HG03571 (cell line): ENCODE data around the gene PARD3B.

Experiments used
- ATAC-seq: cut with Tn5 transposase; IDR thresholded peaks from one replicate; pipeline ENCODE4 v1.9.1; 2021; ENCODE audit not compliant: unreplicated experiment

Gene PARD3B

DNA sequence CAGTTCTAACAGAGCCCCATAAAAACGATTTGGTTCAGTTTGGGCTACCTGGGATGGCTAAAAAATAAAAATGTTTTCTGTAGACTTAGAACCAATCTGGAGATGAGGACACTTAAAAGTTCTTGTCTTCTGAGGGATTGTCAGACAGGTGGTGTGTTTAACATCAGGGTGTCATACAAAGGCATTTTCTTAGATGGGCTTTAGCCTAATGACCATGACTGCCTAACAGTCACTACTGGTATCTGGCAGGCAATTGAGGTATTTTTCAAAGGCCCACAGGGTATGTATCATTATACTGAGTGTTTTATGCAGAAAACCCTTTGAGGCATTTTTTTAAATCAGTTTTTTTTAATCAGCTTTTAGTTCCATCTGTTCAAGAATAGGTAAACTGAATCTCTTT is 341.4 kb downstream of the PARD3B start:
- ATAC-seq, result no peak

DNA sequence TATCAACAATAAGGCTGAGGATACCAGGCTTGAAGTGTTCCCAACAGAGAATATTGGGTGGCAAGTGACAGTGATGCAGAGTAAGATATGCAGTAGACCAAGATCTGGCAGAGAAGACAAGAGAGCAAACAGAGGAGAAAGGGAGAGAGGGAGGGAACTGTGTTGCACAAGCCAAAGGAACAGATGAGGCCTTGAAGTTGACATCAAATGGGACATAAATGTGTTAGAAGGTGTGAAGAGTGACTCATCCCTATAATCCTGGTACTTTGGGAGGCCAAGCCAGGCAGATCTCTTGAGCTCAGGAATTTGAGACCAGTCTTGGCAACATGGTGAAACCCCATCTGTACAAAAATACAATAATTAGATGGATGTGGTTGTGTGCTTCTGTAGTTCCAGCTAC is 342.9 kb downstream of the PARD3B start:
- ATAC-seq, result no peak

DNA sequence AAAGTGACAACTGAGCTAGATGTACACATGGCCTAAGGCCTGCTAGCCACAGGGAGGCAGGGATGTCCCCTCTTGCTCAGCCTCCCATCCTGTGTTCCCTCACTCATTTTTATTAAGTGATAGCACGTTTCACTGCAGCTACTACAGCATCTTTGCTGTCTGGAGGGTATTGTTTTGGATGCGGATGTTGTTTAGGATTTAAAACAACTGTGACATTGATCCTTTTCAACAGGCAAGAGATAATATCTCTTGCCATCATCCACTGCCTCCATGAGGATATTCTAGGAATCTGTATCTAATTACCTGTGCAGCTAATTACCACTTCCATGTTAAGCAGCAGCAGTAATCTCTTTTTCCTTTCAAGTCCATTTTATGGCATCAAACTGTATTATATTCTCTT is 345.4 kb downstream of the PARD3B start:
- ATAC-seq, result no peak

DNA sequence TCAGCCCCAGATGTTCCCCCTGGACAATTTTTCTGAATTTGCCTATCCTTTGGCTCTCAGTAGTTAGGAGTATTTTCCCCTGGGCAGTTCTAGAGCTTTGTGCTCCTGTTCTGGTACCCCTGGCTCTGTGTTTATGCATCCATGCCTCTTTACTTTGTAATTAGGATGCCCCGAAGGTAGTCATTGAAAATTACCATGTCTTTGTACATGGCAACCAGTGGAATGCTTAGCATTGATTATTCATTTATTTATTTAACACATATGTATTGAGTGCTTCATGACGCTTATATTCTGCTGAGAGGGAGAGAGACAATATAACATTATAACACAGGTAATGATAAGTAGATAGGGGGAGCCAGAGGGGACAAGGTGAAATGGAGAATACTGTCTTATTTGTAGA is 346.5 kb downstream of the PARD3B start:
- ATAC-seq, result no peak

DNA sequence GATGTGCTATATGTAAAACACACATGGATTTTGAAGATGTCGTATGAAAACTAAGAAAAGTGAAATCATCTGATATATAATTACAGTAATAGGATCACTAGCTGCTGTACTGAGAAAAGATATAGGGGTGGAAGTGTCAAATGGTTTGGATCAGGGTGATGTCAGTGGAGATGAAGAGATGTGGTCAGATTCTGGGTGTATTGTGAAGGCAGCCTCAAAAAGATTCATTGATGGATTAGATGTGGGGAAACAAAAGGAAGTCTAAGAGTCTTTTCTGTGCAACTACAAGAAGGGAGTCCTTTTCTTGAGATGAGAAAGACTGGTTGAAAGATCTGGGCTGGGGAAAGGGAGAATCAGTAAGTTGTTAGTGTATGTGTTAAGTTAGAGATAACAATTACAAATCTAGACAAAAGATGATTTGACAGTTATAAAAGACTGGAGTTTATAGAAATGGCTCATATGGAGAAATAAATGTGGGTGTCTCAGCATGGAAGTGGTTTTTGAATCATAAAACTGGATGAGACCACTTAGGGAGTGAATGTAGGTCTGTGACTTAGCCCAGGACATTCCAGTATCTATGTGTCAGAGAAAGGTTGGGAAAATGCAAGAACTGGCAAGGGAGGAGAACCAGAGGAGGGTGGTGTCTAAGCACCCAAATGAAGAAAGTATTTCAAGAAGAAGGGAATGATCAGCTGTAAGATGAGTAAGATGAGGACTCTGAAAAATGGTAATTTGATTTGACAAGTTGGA is 347.4 kb downstream of the PARD3B start:
- no peak for ATAC-seq

DNA sequence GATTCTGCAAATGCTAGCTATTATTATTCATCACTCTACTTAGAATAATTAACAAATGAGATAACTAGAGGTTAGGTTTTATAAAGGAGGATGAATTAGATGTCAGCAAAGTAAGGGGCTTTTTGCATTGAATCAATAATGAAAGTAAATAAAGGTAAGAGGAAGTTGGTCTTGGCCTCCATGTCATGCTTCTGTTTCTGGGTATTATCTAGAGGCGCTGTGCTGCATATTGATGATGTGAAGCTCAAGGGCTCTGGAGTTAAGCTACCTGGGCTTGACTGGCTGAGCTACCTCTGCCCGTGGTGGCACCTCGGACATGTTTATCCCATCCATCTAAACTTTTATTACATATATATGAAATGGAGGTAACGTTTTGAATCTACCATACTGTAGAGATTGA is 350.9 kb downstream of the PARD3B start:
- ATAC-seq, result no peak

DNA sequence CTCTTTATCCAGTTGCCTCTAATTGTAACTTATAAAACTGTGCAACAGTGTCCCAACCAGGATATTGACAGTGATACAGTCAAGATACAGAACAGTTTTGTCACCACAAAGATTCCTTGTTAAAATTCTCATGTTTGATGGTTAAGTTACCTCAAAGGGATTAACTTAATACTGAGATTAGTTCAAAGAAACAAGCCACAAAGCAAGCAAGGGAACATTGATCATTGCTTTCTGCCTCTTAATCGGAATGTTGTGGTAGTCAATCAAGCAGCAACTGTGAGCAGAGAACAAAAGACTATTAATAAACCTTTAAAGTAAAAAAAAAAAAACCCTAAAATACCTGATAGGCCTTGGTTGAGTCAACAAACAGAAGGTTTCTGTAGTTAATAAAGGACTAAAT is 352.3 kb downstream of the PARD3B start:
- ATAC-seq, result no peak

DNA sequence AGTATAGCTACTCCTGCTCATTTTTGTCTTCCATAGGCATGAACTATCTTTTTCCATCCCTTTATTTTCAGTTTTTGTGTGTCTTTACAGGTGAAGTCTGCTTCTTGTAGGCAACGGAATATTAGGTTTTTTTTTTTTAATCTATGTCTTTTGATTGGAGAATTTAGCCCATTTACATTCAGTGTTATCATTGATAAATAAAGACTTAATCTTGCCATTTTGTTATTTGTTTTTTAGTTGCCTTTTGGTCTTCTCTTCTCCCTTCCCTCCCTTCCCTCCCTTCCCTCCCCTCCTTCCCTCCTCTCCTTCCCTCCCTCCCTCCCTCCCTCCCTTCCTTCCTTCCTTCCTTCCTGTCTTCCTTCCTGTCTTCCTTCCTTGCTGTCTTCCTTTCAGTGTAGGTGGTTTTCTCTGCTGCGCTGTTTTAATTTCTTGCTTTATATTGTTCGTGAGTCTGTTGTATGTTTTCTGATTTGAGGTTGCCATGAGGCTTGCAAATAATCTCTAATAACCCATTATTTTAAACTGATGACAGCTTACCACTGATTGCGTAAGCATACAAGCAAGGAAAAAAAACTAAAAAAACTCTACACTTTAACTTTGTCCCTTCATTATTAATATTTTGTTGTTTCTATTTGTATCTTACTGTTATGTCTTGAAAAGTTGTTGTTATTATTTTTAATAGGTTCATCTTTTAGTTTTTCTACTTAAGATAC is 353.8 kb downstream of the PARD3B start:
- ATAC-seq, result no peak

DNA sequence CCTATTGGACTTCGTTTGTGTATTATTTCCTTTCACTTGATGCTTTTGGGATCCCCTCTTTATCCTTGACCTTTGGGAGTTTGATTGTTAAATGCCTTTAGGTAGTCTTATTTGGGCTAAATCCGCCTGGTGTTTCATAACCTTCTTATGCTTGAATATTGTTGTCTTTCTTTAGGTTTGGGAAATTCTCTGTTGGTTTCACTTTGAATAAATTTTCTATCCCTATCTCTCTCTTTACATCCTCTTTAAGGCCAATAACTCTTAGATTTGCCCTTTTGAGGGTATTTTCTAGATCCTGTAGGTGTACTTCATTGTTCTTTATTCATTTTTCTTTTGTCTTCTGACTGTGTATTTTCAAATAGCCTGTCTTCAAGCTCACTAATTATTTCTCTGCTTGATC is 354.7 kb downstream of the PARD3B start:
- ATAC-seq, result peak; percentile 51

DNA sequence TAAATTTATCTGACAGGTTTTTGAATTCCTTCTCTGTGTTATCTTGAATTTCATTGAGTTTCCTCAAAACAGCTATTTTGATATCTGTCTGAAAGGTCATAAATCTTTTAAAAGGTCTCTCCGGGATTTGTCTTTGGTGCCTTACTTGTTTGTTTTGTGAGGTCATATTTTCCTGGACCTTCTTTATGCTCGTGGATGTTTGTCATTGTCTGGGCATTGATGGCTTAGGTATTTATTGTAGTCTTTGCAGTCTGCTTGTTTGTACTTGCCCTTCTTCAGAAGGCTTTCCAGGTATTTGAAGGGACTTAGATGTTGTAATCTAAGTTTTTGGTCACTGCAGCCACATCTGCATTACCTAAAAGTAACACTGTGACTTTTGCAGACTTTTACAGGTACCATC is 355.2 kb downstream of the PARD3B start:
- ATAC-seq, result no peak

DNA sequence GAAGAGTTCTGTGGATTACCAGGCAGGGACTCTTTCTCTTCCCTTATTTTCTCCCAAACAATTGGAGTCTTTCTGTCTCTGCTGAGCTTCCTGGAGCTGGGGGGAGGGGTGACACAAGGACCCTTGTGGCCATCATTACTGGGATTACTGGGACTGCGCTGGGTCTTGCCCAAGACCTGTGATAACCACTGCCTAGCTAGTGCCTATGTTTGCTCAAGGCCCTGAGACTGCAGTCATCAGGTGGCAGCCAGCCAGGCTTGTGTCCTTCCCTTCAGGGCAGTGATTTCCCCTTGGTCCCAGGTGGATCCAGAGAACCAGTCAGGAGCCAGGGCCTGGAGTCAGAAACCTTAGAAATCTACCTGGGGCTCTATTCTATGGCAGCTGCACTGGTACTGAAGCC is 355.6 kb downstream of the PARD3B start:
- ATAC-seq, result no peak

DNA sequence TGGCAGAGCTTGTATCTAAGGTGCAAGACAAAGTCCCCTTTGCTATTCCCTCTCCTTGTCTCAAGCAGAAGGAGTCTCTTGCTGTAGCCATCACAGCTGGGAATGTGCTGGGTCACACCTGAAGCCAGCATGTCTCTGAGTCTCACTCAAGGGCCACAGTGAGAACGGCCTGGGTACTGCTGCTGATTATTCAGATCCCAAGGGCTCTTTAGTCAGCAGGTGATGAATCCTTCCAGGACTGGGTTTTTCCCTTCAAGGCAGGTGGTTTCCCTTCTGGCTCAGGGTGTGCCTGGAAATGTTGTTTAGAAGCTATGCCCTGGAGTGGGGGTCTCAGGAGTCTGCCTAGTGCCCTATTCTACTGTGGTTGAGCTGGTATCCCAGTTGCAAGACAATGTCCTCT is 356.3 kb downstream of the PARD3B start:
- ATAC-seq, result no peak

DNA sequence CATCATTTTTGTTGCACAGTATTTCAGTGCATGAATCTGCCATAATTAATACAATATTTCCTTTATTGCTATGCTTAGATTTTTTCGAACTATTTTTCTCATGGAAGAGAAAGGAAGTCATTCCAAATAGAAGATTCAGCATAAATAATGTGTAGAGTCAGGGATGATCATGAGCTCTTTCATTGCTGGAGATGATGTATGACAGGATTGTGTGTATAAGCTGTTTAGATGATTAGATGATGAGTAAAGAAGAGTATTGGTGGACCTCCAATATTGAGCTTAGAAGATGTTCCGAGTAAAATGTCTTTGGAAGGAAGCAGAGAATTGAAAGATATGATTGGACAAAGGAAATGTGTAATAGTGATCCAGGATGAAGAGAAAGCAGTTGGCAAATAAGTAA is 364.5 kb downstream of the PARD3B start:
- ATAC-seq, result no peak

DNA sequence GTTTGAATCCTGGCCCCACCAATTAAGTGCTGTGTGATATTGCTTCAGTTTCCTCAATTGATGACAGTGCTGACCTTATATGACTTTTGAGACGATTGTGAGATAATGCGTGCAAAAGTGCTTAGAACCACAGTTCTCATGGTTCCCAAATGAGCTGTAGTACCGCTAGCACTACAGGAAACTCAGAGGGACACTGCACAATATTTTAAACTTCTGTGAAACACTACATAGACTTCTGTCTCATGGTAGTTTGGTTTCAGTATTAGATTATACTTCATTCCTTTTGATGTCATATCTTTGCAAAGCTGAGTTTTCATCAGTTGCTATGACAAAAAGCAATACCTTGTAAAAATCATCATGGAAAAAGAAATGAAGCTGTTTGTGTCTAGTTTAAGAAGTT is 368.0 kb downstream of the PARD3B start:
- ATAC-seq, result no peak

DNA sequence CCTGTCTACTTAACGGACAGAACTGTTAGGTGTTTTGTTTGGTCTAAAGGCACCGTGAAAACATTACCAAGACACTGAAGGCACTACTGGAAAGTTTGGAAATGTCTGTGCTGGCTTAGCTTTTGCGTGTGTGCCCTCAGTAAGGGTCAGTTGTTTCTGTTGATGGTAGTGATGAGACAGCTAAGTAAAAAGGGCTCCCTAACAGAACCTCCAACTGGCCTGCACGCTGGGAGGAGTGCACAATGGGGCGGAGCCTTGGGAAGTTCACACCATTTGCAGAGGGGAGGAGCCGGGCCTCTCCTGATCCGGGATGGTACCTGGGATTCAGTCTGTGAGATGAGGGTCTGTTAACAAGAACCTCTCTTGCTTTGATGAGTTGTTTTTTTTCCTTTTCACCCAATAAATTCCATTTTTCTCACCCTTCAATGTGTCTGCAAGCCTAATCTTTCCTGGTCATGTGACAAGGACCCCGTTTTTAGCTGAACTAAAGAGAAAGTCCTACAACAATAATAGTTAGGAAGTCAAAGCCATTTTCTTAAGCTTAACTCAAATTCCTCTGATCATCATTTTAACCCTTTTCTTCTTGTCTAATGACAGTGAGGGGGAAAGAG is 368.7 kb downstream of the PARD3B start:
- no peak for ATAC-seq

DNA sequence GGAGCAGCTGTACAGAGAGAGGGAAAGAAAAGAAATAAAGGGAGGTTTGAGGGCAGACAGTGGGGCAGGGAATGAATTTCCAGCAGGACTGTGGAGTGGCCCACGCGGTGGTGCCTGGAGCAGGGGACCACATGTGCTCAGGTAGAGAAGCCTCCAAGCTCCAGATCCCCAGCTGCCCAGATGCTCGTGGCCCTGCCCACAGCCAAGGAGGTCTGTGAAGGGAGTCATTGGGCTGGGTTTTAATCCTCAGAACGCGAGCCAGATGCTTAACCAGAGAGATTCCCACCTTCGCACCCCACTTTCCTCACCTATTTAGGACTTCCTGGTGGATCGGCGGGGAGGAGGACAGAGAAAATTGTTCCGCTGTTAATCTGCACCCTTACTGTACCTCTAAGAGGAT is 369.4 kb downstream of the PARD3B start:
- ATAC-seq, result no peak

DNA sequence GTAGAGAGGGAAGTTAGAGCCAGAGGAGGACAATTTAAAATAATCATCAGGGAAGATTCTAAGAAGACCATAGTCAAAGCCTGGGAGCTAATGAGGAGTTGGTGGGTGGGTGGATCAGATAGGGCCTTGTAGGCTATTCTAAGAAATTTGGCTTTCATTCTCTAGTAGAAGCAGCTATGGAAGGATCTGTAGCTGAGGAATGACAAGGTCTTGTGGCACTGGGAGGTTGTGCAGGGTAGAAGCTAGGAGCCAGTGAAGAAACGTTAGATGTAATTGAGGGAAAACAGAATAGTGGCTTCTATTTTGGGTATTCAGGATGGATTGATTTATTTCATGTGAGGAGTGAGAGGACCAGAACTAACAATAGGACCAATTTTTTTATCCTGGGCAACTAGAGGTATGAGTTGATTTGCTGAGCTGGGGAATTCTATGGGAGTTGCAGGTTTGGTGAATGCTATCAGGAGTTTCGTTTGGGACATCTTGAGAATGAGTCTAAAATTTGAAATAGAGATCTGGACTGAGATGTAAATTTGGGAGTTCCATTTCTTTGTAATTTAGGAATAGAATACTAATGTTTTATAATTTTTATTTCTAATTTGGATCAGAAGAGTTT is 371.9 kb downstream of the PARD3B start:
- no peak for ATAC-seq

DNA sequence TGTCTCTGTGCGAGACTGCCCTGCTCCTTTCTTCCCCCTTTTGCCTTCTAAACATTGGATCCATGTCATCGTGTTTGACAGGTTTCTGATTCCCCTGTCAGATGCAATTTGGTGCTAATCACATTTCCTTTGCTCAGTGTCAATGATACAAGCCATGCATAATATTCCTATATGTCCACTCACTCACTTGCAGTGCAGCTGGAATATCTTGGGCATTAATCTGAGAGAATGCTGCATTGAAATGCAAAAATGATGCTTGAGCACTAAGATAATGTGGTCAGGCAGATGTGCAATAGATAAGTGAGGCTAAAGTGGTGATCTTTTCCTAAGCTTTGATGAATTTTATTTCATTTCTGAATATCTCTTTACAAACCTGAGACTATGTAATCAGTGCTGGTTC is 375.5 kb downstream of the PARD3B start:
- no peak for ATAC-seq

DNA sequence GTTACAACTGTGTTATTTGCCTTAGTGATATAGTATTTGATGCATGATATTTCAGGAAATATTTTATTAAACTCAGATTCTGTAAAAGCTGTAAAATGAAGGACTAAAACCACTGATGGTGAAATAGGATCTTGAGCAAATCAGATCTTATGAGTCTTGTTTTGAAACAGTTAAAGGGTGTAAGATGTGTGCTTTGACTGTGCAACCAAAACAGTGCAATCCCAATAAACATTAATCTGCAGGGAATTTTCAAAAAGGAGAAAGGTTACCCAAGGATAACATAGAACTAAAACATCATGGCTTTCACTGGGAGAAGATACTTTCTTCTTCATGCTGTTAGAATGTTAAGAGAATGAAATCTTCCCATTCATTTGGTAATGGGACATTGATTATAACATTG is 378.7 kb downstream of the PARD3B start:
- ATAC-seq, result no peak

DNA sequence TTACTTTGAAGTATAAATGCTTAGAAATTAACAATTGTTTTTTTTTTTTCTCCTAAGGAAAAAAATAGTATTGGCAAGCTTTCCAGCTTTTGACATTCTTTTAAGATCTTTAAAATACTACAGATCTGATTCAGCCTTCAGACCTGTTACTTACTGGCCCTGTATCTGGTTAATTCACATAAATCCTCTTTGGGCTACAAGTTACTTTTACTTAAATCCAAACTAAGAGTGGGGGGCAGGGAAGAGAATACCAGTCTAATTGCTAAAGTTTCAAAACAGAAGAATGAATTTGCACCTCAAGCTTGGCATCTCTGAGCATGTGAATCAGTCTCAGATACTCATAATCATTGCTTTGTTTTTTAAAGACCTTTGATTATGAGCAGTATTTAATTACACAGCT is 386.3 kb downstream of the PARD3B start:
- ATAC-seq, result no peak

DNA sequence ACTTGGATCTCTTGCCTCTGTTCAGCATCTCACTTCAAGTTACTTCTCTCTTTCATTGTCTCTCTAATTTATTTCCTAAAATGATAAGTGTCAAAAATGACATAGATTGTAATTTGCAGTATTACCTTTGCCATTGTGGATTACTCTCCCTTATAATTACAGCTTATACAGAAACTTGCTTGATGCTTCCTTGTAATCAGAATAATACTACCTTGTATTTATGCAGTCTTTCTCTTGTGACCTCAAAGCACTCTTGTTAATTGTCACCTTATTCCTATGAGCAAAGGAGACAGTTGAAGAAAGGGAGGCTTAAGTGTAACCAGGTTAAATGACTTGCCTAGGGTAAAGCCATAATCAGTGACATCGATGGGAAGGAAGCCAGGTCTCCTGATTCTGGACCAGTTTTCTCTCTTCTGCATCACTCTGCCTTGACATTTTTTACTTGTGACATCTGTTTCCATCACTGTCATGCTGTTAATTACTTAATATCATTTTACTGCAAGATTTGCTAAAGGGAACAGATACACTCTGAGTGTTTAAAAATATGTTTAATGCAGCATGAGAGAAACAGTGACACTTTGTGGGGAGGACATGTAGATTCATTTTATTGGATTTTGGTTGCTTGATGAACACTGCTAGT is 388.6 kb downstream of the PARD3B start:
- no peak for ATAC-seq
